ENCODE data around the gene SUPT6H.

The SUPT6H gene

GRCh38 chr17:28700278-28700677 is 38.3 kb downstream of the SUPT6H start (continued):
- TF ChIP-seq PRDM4 (tag by site-specific recombination; IDR thresholded peaks at IDR 0.05) (no peak), ZNF521 (tag by site-specific recombination; IDR thresholded peaks at IDR 0.05) (no peak), GLI4 (tag by site-specific recombination; IDR thresholded peaks at IDR 0.05) (no peak)

GRCh38 chr17:28700830-28701492 is 39.0 kb downstream of the SUPT6H start:
- Histone ChIP-seq H3K4me1 (ENCODE audit: control insufficient read depth, insufficient read depth, low read length) (no peaks in the 10 kb centered on the region), H3K4me3 (ENCODE audit: low read depth, low read length) (no peak overlapping the region), H3K27ac (ENCODE audit: extremely low read depth, low read depth, low read length) (0 out of 2 replicates have a peak overlapping the region, but pooled peaks have one; percentile 11), H3K9me3 (ENCODE audit: control insufficient read depth, insufficient read depth, low read depth, low read length) (no peaks in the 10 kb centered on the region), H3K36me3 (ENCODE audit: control insufficient read depth in 2 of 2, insufficient read depth in 1 of 2, low read length in 2 of 2) (peaks cover 24 to 96% of the 10 kb centered on the region in 2 experiments)
- 0 out of 2 replicates have a peak, but pooled peaks have one; percentile 22 for TF ChIP-seq ZNF600 (tag by site-specific recombination; IDR thresholded peaks at IDR 0.05)
- TF ChIP-seq ZNF133 (tag by site-specific recombination; IDR thresholded peaks at IDR 0.05), result no peak
- ChIA-PET POLR2A (interaction anchor here (1.7 to 2.6 kb wide), 3 partner anchors 10 to 24 kb away, joined by 5 to 17 read pairs (median 6); partner anchors contain the start of gene PROCA1), CTCF (interaction anchor here (0.5 kb wide), 2 partner anchors 18 to 142 kb away, joined by 3 read pairs; partner anchors contain the start of gene FAM222B)

- H3K27ac ChIP-seq (ENCODE audit: extremely low read depth, low read depth, low read length), result no peak overlapping the region
- H3K36me3 ChIP-seq (ENCODE audit: control insufficient read depth in 2 of 2, insufficient read depth in 1 of 2, low read length in 2 of 2), result peaks cover 13 to 90% of the 10 kb centered on the region in 2 experiments
- ChIA-PET POLR2A (interaction anchor here (1.4 to 10.5 kb wide), 6 partner anchors 9 to 50 kb away, joined by 4 to 190 read pairs (median 6); partner anchors contain the start of genes PROCA1 and RPL23A), CTCF (interaction anchor here (2.0 kb wide), 1 partner anchor 9 kb away, joined by 6 read pairs; the partner anchor contains the start of gene PROCA1)
- no peak overlapping the region for H3K4me3 ChIP-seq (ENCODE audit: low read depth, low read length)
- no peaks in the 10 kb centered on the region for H3K9me3 ChIP-seq (ENCODE audit: control insufficient read depth, insufficient read depth, low read depth, low read length)
- H3K4me1 ChIP-seq (ENCODE audit: control insufficient read depth, insufficient read depth, low read length), result no peaks in the 10 kb centered on the region
- TF ChIP-seq ZNF37A (tag by site-specific recombination; IDR thresholded peaks at IDR 0.05), result no peak
- TF ChIP-seq ZFHX2 (tag by site-specific recombination; conservative IDR thresholded peaks at IDR 0.05), result peak; percentile 93
- no peak for TF ChIP-seq ZNF10 (tag by site-specific recombination; IDR thresholded peaks at IDR 0.05)
- TF ChIP-seq PRDM1 (tag by site-specific recombination; IDR thresholded peaks at IDR 0.05), result peak; percentile 51
- no peak for TF ChIP-seq ZNF266 (tag by site-specific recombination; IDR thresholded peaks at IDR 0.05; ENCODE audit: low read depth)
- peak; percentile 43; the same call in 1 of the 2 replicates for TF ChIP-seq ZNF600 (tag by site-specific recombination; IDR thresholded peaks at IDR 0.05)
- TF ChIP-seq ZNF292 (tag by site-specific recombination; IDR thresholded peaks at IDR 0.05; ENCODE audit: borderline replicate concordance, low read depth), result no peak
- TF ChIP-seq ZNF777 (tag by site-specific recombination; IDR thresholded peaks at IDR 0.05; ENCODE audit: borderline replicate concordance), result no peak
- no peak for TF ChIP-seq ZIC2 (tag by site-specific recombination; IDR thresholded peaks at IDR 0.05)
- TF ChIP-seq EGR2 (tag by site-specific recombination; IDR thresholded peaks at IDR 0.05; ENCODE audit: low read depth), result peak; percentile 73
- TF ChIP-seq ZBTB11 (tag by site-specific recombination; conservative IDR thresholded peaks at IDR 0.05; ENCODE audit: low read depth), result no peak
- no peak for TF ChIP-seq ZBTB48 (tag by site-specific recombination; IDR thresholded peaks at IDR 0.05)
- no peak for TF ChIP-seq TRIM28 (IDR thresholded peaks at IDR 0.05; ENCODE audit: borderline replicate concordance, low read length)
- TF ChIP-seq ZNF513 (tag by site-specific recombination; IDR thresholded peaks at IDR 0.05), result no peak
- no peak for TF ChIP-seq ZNF514 (tag by site-specific recombination; IDR thresholded peaks at IDR 0.05)
- TF ChIP-seq WT1 (tag by site-specific recombination; IDR thresholded peaks at IDR 0.05), result no peak
- no peak for TF ChIP-seq MZF1 (tag by site-specific recombination; IDR thresholded peaks at IDR 0.05; ENCODE audit: borderline replicate concordance)
- TF ChIP-seq ZNF175 (tag by site-specific recombination; IDR thresholded peaks at IDR 0.05), result no peak
- no peak for TF ChIP-seq ZNF26 (tag by site-specific recombination; IDR thresholded peaks at IDR 0.05)
Observed at GRCh38 chr17:28702026-28702751, 40.2 kb downstream of the SUPT6H start.
